GM23338 (cell line): Measurements from ENCODE around the gene HLA-DOA. TPM values are rescaled to one million over a fixed set of nuclear protein-coding genes. Genes with fewer than 3 reads are reported as not detected.

ENCODE experiments used
- ATAC-seq: fragments of 200-7000 bp; cut with Tn5 transposase; 3 replicates; pipeline ENCODE4 v1.9.1; 2020
- DNase-seq: peaks from one replicate; pipeline ENCODE4 v3.0.0-alpha.2; 2015; ENCODE audit warnings: low spot score
- H2AFZ ChIP-seq: fragments of 200-600 bp; sonication (generic); 2 replicates; pipeline ENCODE4 v1.8.0; 2016; ENCODE audit warnings: antibody characterized with exemption, mild to moderate bottlenecking, moderate library complexity
- H3F3A ChIP-seq: fragments of 200-600 bp; sonication (generic); replicated peaks from 2 replicates; pipeline ENCODE4 v1.8.0; 2017; ENCODE audit warnings: antibody characterized with exemption, mixed run types, low read depth
- H3K27ac ChIP-seq: fragments of 200-600 bp; sonication (generic); 2 replicates; pipeline ENCODE4 v1.6.1; 2016; ENCODE audit warnings: low read depth
- H3K27me3 ChIP-seq: fragments of 200-600 bp; sonication (generic); 2 replicates; pipeline ENCODE4 v1.8.0; 2016; ENCODE audit warnings: mild to moderate bottlenecking, mixed run types, moderate library complexity; ENCODE audit not compliant: insufficient read depth
- H3K36me3 ChIP-seq: fragments of 200-600 bp; sonication (generic); 2 replicates; pipeline ENCODE4 v1.8.0; 2016; ENCODE audit warnings: mild to moderate bottlenecking; ENCODE audit not compliant: insufficient read depth
- H3K4me1 ChIP-seq: fragments of 200-600 bp; sonication (generic); 2 replicates; pipeline ENCODE4 v1.8.0; 2016; ENCODE audit warnings: mild to moderate bottlenecking, moderate library complexity; ENCODE audit not compliant: insufficient read depth
- H3K4me2 ChIP-seq: fragments of 200-600 bp; sonication (generic); 2 replicates; pipeline ENCODE4 v1.7.1; 2017; ENCODE audit warnings: mixed run types
- H3K4me3 ChIP-seq: fragments of 200-600 bp; sonication (generic); 2 replicates; pipeline ENCODE4 v1.6.1; 2016; ENCODE audit warnings: mixed run types
- H3K79me2 ChIP-seq: fragments of 200-600 bp; sonication (generic); replicated peaks from 2 replicates; pipeline ENCODE4 v1.8.0; 2017; ENCODE audit warnings: mild to moderate bottlenecking; ENCODE audit not compliant: insufficient read depth
- H3K9me2 ChIP-seq: fragments of 200-600 bp; sonication (generic); 2 replicates; pipeline ENCODE4 v1.8.0; 2017; ENCODE audit not compliant: insufficient read depth
- H4K20me1 ChIP-seq: fragments of 200-600 bp; sonication (generic); replicated peaks from 2 replicates; pipeline ENCODE4 v1.8.0; 2017; ENCODE audit warnings: mild to moderate bottlenecking; ENCODE audit not compliant: insufficient read depth
- H3K27ac Mint-ChIP-seq: 2 replicates; pipeline ENCODE4 v1.8.0; 2020; ENCODE audit warnings: inconsistent platforms, mild to moderate bottlenecking, moderate library complexity, mixed read lengths
- H3K27me3 Mint-ChIP-seq: 3 replicates; pipeline ENCODE4 v1.8.0; 2022; ENCODE audit warnings: low read depth, mild to moderate bottlenecking, moderate library complexity, mixed read lengths, inconsistent platforms; ENCODE audit not compliant: insufficient read depth, poor library complexity
- H3K36me3 Mint-ChIP-seq: 3 replicates; pipeline ENCODE4 v1.8.0; 2021; ENCODE audit warnings: low read depth, mild to moderate bottlenecking, inconsistent platforms, moderate library complexity, mixed read lengths
- H3K4me1 Mint-ChIP-seq: 3 replicates; pipeline ENCODE4 v1.8.0; 2020; ENCODE audit warnings: mild to moderate bottlenecking, inconsistent platforms, mixed read lengths
- H3K4me3 Mint-ChIP-seq: 3 replicates; pipeline ENCODE4 v1.8.0; 2021; ENCODE audit warnings: moderate library complexity, mild to moderate bottlenecking, inconsistent platforms, mixed read lengths
- H3K9me3 Mint-ChIP-seq: 3 replicates; pipeline ENCODE4 v1.8.0; 2020; ENCODE audit warnings: moderate library complexity, mild to moderate bottlenecking, inconsistent platforms, mixed read lengths
- CREB1 ChIP-seq: fragments of 250-450 bp; sonication (Bioruptor Pico); IDR thresholded peaks from 2 replicates; pipeline ENCODE4 v1.5.0; 2020; ENCODE audit warnings: low read depth, mild to moderate bottlenecking, moderate library complexity
- CTCF ChIP-seq, 2 experiments: fragments of 200-600 bp in 1 of 2; sonication (generic) in 1 of 2; conservative IDR thresholded peaks; 2 replicates each; pipeline versions ENCODE4 v1.5.1 to v1.6.1; 2016 to 2017; ENCODE audit warnings: antibody characterized with exemption in 2 of 2, low read depth in 2 of 2, mild to moderate bottlenecking in 2 of 2, moderate library complexity in 1 of 2
- EZH2 ChIP-seq: fragments of 200-600 bp; sonication (generic); IDR thresholded peaks from one replicate; pipeline ENCODE4 v1.8.0; 2017; ENCODE audit warnings: antibody characterized with exemption, mild to moderate bottlenecking, low read depth; ENCODE audit not compliant: unreplicated experiment
- EZH2phosphoT487 ChIP-seq: fragments of 200-600 bp; sonication (generic); IDR thresholded peaks from one replicate; pipeline ENCODE4 v1.8.1; 2018; ENCODE audit warnings: antibody characterized with exemption; ENCODE audit not compliant: unreplicated experiment
- JUNB ChIP-seq: IDR thresholded peaks from one replicate; pipeline ENCODE4 v1.6.1; 2016; ENCODE audit warnings: antibody characterized with exemption; ENCODE audit not compliant: unreplicated experiment
- POLR2AphosphoS5 ChIP-seq: IDR thresholded peaks from 2 replicates; pipeline ENCODE4 v1.6.1; 2016; ENCODE audit warnings: antibody characterized with exemption, low read depth
- REST ChIP-seq: IDR thresholded peaks from one replicate; pipeline ENCODE4 v1.6.1; 2018; ENCODE audit warnings: antibody characterized with exemption; ENCODE audit not compliant: unreplicated experiment
- STAT1 ChIP-seq: IDR thresholded peaks from one replicate; pipeline ENCODE4 v1.6.1; 2016; ENCODE audit warnings: antibody characterized with exemption; ENCODE audit not compliant: unreplicated experiment
- ZNF114 ChIP-seq: fragments of 250-450 bp; sonication (Bioruptor Pico); IDR thresholded peaks from 2 replicates; pipeline ENCODE4 v1.5.0; 2020; ENCODE audit warnings: mild to moderate bottlenecking, moderate library complexity
- ZNF331 ChIP-seq: fragments of 250-450 bp; sonication (Bioruptor Pico); IDR thresholded peaks from 2 replicates; pipeline ENCODE4 v1.5.0; 2020; ENCODE audit warnings: low read depth, mild to moderate bottlenecking, moderate library complexity
- ZNF462 ChIP-seq: fragments of 250-450 bp; sonication (Bioruptor Pico); IDR thresholded peaks from 2 replicates; pipeline ENCODE4 v1.5.0; 2020; ENCODE audit warnings: mild to moderate bottlenecking, moderate library complexity
- polyA plus RNA-seq: library from polyadenylated mRNA; unstranded; fragments of >200 nt; fragmentation: Nextera tagmentation; extraction: Ambion mirVana; gene quantifications from 2 replicates; pipeline ENCODE4 v1.2.1, GENCODE V29; 2016
- total RNA-seq: library from RNA; depleted of rRNA; stranded (reverse); fragments of >200 nt; shearing (Covaris generic); gene quantifications from 2 replicates; pipeline ENCODE4 v1.2.3, GENCODE V29; 2014

Gene HLA-DOA
- total and polyA plus RNA-seq, 2 experiments from 2014 or later, result 4.8 to 30.5 TPM

GRCh38 chr6:32962213-32962826 lies 47.1 kb downstream of the HLA-DOA start (continued):
- TF ChIP-seq CTCF (conservative IDR thresholded peaks at IDR 0.05; ENCODE audit: low read depth in 2 of 2) (no peak), ZNF331 (CRISPR knock-in tag) (no peak), ZNF462 (CRISPR knock-in tag) (no peak), POLR2AphosphoS5 (no peak), CREB1 (no peak)

GRCh38 chr6:32960563-32960962 lies 48.8 kb downstream of the HLA-DOA start:
- Histone ChIP-seq H3K9me2 (no peaks in the 10 kb centered on the region), H3K79me2 (peaks cover 2% of the 10 kb centered on the region; the same call in 1 of the 2 replicates), H3K36me3 (no peaks in the 10 kb centered on the region), H3K4me2 (no peak overlapping the region), H2AFZ (no peak overlapping the region), H3K4me3 (no peak overlapping the region), H4K20me1 (no peaks in the 10 kb centered on the region; the same call in 1 of the 2 replicates), H3F3A (no peaks in the 10 kb centered on the region), H3K27ac (no peak overlapping the region), H3K27me3 (no peaks in the 10 kb centered on the region), H3K4me1 (no peaks in the 10 kb centered on the region)
- H3K4me3 Mint-ChIP-seq, result no peak overlapping the region
- no peaks in the 10 kb centered on the region for H3K9me3 Mint-ChIP-seq
- H3K4me1 Mint-ChIP-seq, result no peaks in the 10 kb centered on the region
- no peaks in the 10 kb centered on the region for H3K27me3 Mint-ChIP-seq
- H3K27ac Mint-ChIP-seq, result no peak overlapping the region
- DNase-seq (no peak), ATAC-seq (no peak)
- no peaks in the 10 kb centered on the region for H3K36me3 Mint-ChIP-seq
- no peak for TF ChIP-seq CTCF (conservative IDR thresholded peaks at IDR 0.05; ENCODE audit: low read depth in 2 of 2)
- no peak for TF ChIP-seq ZNF331 (CRISPR knock-in tag)
- TF ChIP-seq EZH2, result no peak
- TF ChIP-seq POLR2AphosphoS5, result no peak
- no peak for TF ChIP-seq ZNF114 (CRISPR knock-in tag)
- no peak for TF ChIP-seq REST
- TF ChIP-seq STAT1, result no peak
- no peak for TF ChIP-seq JUNB
- TF ChIP-seq EZH2phosphoT487, result no peak
